GM19397 (cell line): ENCODE results near the gene AGAP2.

Experiments used
- ATAC-seq: cut with Tn5 transposase; IDR thresholded peaks from one replicate; pipeline ENCODE4 v1.9.1; 2021; ENCODE audit warnings: mild to moderate bottlenecking, moderate library complexity; ENCODE audit not compliant: unreplicated experiment

AGAP2 gene

GRCh38 chr12:57737467-57738460, 778 bp downstream of the AGAP2 start:
- no peak for ATAC-seq

DNA sequence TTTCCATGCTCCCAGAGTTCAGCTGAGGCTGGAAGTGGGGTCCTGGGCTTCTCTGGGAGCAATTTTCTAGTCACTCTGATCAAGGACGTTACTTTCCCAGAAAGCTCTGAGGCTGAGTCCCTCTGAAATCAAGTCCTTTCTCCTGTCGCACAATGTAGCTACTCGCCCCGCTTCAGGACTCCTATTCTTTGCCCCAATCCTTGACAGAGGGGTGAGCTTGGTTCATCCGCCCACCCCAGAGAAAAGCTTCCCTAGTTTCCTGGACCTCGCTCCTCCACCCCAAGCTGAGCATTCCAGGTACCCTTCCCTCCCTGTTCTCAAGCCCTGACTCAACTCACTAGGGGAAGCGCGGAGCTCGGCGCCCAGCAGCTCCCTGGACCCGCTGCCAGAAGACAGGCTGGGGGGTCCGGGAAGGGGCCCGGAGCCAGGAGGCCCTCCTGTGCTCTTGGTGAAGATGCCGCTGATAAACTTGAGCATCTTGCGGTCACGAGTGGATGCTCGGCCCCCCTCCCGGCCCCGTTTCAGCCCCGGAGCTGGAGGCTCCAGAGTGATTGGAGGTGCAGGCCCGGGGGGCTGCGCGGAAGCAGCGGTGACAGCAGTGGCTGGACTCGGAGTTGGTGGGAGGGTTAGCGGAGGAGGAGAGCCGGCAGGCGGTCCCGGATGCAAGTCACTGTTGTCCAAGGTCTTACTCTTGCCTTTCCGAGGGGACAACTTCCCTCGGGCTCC, 1.6 kb downstream of the AGAP2 start:
- ATAC-seq, result no peak

GRCh38 chr12:57735952-57736740, 2.4 kb downstream of the AGAP2 start:
- no peak for ATAC-seq

- ATAC-seq, result no peak
Measured at GRCh38 chr12:57735198-57735855, 3.2 kb downstream of the AGAP2 start.

DNA sequence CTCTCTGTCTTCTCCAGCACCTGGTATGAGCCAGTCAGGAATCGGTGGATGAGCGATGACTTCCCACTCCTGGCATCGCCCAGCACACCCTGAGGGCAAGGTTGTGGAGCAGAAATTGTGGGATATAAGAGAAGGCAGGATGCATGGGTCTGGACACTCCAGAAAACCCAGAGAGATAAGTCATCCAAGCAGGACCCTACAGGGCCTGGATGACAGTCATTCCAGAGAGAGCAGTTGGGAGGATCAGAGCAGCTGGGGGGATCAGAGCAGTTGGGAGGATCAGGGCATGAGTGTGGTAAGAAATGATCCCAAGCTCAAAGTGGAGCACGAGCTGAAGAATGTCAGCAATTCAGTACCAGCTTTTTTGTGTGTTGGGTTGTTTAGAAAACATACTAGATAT, 4.0 kb downstream of the AGAP2 start:
- ATAC-seq, result no peak

- ATAC-seq, result no peak
Measured at GRCh38 chr12:57733928-57734327, 4.6 kb downstream of the AGAP2 start.

- ATAC-seq, result no peak
Measured at GRCh38 chr12:57732726-57733593, 5.6 kb downstream of the AGAP2 start.

DNA sequence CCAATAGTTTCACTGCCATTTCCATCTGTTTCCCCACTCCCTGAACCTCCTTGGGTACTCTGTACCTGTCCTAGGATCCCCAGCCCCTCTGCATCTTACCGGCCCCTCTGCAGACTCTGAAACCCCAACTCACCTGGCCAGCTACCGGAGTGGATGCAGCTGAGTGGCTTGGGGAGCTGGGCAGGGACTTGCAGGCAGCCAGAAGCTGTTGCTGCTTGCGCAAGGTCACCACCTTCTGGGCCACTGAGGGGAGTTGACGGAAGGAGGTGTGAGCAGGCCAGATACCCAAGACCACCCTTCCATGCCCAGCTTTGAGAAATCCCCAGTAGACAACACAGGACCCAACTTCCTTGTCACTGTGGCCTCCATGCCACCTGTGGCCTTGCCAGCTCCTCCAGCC, 6.3 kb downstream of the AGAP2 start:
- no peak for ATAC-seq

- no peak for ATAC-seq
Measured at GRCh38 chr12:57731411-57732080, 7.0 kb downstream of the AGAP2 start.

GRCh38 chr12:57730336-57731067, 8.0 kb downstream of the AGAP2 start:
- no peak for ATAC-seq

DNA sequence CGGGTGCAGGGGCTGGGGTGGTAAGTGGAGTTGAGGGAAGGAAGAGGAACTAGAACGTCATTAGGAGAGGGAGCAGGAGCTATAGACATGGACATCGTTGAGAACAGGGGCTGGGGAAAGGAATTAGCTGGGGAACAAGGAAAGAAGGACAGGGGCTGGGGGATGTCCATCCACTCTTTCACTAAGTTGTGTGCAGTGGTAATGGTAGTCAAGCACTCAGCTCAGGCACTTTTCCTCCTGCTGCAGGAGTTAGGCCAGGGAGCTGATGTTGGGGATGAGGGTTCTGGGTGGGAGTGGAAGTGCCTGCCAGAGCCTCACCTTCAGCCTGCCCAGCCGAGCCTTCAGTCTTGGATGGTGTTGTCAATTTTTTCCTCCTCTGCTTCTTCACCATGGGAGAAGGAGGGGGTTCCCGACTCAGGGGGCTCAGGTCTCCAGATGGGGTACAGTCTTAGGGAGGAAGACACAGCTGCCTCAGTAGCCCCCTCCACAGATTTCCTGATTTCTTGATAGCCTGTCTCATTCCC, 9.2 kb downstream of the AGAP2 start:
- ATAC-seq, result no peak

DNA sequence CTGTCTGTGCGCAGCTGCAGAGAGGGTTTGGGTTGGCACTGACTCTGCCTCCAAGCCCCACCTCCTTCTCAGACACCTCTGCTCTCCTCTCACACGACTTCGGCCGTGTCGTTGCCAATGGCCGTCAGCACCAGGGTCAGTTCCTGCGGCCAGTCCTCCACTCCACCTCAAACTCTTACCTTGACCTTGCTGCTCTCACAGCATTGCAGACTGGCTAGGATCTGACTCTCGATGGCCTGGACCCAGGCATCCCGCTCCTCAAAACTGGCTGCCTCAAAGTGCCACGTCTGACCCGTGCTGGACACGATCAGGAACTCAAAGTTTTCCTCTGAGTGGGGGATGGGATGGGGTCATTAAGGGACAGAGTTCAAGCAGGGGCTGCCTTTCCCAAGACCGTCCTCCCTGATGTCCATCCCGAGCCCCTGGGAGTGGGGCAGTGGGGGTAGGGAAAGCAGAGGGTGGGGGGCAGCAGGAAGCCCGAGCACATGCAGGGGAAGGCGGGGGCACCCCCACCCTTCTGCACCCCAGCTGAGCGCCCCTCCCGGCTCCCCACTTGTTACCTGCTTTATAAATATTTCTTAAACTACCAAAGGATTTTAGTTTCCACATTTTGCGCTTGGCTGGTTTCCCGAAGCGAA, 10.7 kb downstream of the AGAP2 start:
- ATAC-seq, result no peak

GRCh38 chr12:57726884-57727757, 11.4 kb downstream of the AGAP2 start:
- ATAC-seq, result no peak

DNA sequence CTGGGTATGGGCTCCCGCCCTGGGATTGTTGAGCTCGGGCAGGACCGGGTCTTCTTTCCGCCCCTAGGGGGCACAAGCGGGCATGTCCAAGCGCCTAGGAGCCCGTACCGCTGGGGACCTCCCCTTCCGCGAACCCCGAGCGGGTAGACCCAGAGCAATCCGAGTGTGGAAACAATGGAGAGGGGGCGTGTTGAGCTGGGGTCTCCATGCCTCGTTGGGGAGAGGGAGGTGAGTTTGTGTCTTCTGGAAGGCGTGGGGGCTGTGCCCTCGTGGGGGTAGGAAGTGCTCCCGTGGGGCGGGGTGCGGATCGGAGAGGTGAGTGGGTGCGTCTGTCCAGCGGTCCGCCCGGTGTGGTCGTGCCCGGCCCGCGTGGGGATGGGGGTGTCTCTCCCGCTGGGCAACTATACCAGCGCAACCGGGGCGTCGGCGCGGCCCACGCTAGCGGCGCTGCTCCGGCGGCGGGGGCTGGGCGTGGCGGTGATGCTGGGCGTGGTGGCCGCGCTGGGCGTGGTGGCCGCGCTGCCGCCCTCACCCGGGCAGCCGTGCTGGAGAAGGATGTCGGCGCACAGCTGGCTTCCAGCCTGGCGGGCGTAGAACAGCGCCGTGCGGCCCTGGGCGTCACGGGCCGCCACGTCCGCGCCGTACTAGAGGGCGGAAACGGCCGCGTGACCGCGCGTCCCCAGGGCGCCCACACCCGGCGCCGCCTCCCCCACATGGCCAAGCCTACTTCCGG, 12.2 kb downstream of the AGAP2 start:
- ATAC-seq, result no peak

DNA sequence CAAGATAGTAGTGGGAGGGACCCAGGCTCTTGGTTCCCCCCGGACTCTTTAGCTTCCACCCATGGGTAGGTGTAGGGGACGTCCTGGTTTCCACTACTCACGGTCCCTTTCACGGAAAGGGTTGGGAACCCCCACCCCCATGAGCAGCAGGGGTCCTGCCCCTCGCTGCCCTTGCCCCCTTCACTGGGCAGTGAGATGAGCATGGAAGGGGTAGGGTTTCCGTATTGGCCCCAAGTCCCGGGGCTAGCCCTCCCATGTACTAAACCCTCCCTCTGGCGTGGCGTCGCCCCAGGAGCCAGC, 12.7 kb downstream of the AGAP2 start:
- ATAC-seq, result no peak
